Measurements from ENCODE around the gene PROX2. TPM values are rescaled to one million over a fixed set of nuclear protein-coding genes. Genes with fewer than 3 reads are reported as not detected.

PROX2 gene
- total and polyA plus RNA-seq, 7 donors = not detected

- WGBS, 3 donors = 52 to 62% (median 56%) methylated on average over 2 of the region's 2 CpGs
- Histone ChIP-seq H3K4me3 (no peak overlapping the region), H3K36me3 (ENCODE audit: insufficient read depth in 1 of 2, low read depth in 1 of 2) (no peaks in the 10 kb centered on the region), H3K9me3 (no peaks in the 10 kb centered on the region), H3K27me3 (ENCODE audit: insufficient read depth in 3 of 3, low read length in 2 of 3) (no peaks in the 10 kb centered on the region), H3K27ac (no peak overlapping the region), H3K4me1 (peaks cover 13% of the 10 kb centered on the region)
- ATAC-seq (no peak), DNase-seq (no peak)
- no peak for TF ChIP-seq CTCF (IDR thresholded peaks at IDR 0.05)
- intact Hi-C loops (cut with DNase I) = no loop called here
Measured at GRCh38 chr14:74852922-74853530, 22.9 kb downstream of the PROX2 start.

DNA sequence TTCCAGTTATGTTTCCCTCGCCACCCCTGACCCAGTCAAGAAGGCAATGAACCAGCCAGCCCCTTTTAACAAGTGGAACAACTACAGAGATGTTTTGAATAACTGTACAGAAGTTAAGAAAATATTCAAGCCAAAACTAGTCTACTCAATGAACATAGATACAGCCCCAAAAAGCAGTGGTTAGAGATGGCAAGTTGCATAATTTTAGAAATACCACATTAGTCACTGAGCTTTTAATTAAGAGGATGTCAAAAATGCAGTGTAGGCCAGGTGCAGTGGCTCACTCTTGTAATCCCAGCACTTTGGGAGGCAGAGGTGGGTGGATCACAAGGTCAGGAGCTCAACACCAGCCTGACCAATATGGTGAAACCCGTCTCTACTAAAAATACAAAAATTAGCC is 27.2 kb downstream of the PROX2 start:
- Histone ChIP-seq H3K4me1 (no peaks in the 10 kb centered on the region), H3K4me3 (no peak overlapping the region), H3K36me3 (ENCODE audit: insufficient read depth in 1 of 2, low read depth in 1 of 2) (no peaks in the 10 kb centered on the region), H3K27me3 (ENCODE audit: insufficient read depth in 3 of 3, low read length in 2 of 3) (no peaks in the 10 kb centered on the region), H3K27ac (no peak overlapping the region), H3K9me3 (no peaks in the 10 kb centered on the region)
- intact Hi-C loops (cut with DNase I) = no loop called here
- TF ChIP-seq CTCF (IDR thresholded peaks at IDR 0.05) = no peak
- no peak for ATAC-seq
- 74 to 81% (median 81%) methylated on average over 2 of the region's 2 CpGs for WGBS, 3 donors
- no peak for DNase-seq

DNA sequence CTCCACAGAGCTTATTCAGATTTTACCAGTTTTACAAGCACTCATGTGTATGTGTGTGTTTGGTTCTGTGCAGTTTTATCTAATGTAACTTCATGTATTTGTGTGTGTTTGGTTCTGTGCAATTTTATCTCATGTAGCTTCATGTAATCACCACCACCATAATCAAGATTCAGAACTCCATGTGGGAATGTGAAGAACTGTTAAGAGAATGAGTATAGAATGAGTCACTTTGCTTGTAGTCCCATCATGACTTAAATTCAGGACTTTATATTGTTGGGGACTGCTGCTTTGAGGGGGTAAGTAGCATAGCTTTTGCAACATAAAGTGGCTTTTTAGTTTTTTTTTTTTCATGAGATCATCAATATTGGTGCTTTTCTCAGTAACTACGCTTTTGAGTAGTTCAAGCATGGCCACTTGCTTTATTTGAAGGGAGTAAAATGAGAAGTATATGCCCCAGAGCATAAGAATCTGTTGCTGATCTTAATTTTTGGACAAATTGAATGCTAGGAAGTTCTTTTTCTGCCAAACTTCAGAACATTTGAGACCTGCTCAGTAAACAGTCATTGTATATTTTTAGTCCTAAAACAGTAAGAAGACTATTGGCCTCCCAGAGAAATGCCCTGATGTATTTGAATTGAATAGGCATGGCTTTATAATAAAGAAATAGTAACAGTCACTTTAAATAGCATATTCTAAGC is 28.8 kb downstream of the PROX2 start:
- no peak for TF ChIP-seq CTCF (IDR thresholded peaks at IDR 0.05)
- intact Hi-C loops (cut with DNase I) = no loop called here
- Histone ChIP-seq H3K27ac (no peak overlapping the region), H3K9me3 (no peaks in the 10 kb centered on the region), H3K4me1 (no peaks in the 10 kb centered on the region), H3K36me3 (ENCODE audit: insufficient read depth in 1 of 2, low read depth in 1 of 2) (no peaks in the 10 kb centered on the region), H3K27me3 (ENCODE audit: insufficient read depth in 3 of 3, low read length in 2 of 3) (no peaks in the 10 kb centered on the region), H3K4me3 (no peak overlapping the region)
- DNase-seq (no peak), ATAC-seq (no peak)
- WGBS, 3 donors = 93 to 96% (median 95%) methylated on average over 1 of the region's 1 CpG

- H3K4me1 ChIP-seq = no peaks in the 10 kb centered on the region
- H3K4me3 ChIP-seq = no peak overlapping the region
- H3K36me3 ChIP-seq (ENCODE audit: insufficient read depth in 1 of 2, low read depth in 1 of 2) = no peaks in the 10 kb centered on the region
- H3K27me3 ChIP-seq (ENCODE audit: insufficient read depth in 3 of 3, low read length in 2 of 3) = no peaks in the 10 kb centered on the region
- H3K27ac ChIP-seq = no peak overlapping the region
- intact Hi-C loops (cut with DNase I) = no loop called here
- ATAC-seq (no peak), DNase-seq (no peak)
- WGBS, 3 donors = 48 to 63% (median 52%) methylated on average over 3 of the region's 3 CpGs
- no peaks in the 10 kb centered on the region for H3K9me3 ChIP-seq
- TF ChIP-seq CTCF (IDR thresholded peaks at IDR 0.05) = no peak
Measured at GRCh38 chr14:74846168-74846567, 29.8 kb downstream of the PROX2 start.

DNA sequence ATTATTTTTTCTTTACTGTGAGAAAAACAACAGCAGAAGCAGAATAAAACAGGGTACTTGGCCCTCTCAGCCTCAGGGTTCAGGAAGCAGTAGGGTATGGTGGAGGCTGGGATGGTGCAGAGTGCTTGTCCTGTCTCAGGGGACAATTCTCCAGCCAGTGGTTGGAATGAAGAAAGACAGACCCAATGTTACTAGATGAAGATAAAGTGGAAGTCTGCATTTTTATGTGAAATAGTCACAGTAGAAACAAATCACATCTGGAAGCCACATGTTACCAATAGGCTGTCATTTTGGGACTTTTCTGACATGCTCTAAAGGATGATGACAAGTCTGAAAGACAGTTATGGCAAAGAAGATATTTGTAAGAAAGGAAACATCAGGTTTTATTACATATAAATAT is 32.3 kb downstream of the PROX2 start:
- H3K4me3 ChIP-seq = no peak overlapping the region
- no peak for DNase-seq
- TF ChIP-seq CTCF (IDR thresholded peaks at IDR 0.05) = no peak
- H3K27me3 ChIP-seq (ENCODE audit: insufficient read depth in 3 of 3, low read length in 2 of 3) = no peaks in the 10 kb centered on the region
- H3K4me1 ChIP-seq = no peaks in the 10 kb centered on the region
- H3K27ac ChIP-seq = no peak overlapping the region
- peak in 2 of 4 donors; percentile 39 to 40 for ATAC-seq
- peaks cover 0 to 6% of the 10 kb centered on the region in 2 donors for H3K36me3 ChIP-seq (ENCODE audit: insufficient read depth in 1 of 2, low read depth in 1 of 2)
- H3K9me3 ChIP-seq = no peaks in the 10 kb centered on the region
- intact Hi-C loops (cut with DNase I) = no loop called here

Measured in psoas muscle (tissue), 8 donors.